WTC11 (cell line): ENCODE results near the gene PDLIM7. TPM values are rescaled to one million over a fixed set of nuclear protein-coding genes. Genes with fewer than 3 reads are reported as not detected.
A peak's percentile ranks its signal among the peaks of the same experiment; 100 is the strongest.

Experiments used
- ATAC-seq: fragments of 200-7000 bp; cut with Tn5 transposase; 2 replicates; pipeline ENCODE4 v1.10.0; 2021; ENCODE audit warnings: mild to moderate bottlenecking, moderate library complexity
- CTCF ChIA-PET: fragments of 300-600 bp; sonication (Branson Sonifier 250); formaldehyde crosslinking; loops from one replicate; lab custom pipeline; 2021; ENCODE audit warnings: antibody characterized with exemption; lab: Charles Lee
- POLR2A ChIA-PET: fragments of 350-600 bp; sonication (Branson Sonifier 250); formaldehyde crosslinking; loops from one replicate; lab custom pipeline; 2021; ENCODE audit warnings: antibody characterized with exemption; lab: Charles Lee
- DNase-seq: peaks from one replicate; pipeline ENCODE4 v3.0.0; 2021; ENCODE audit warnings: low spot score
- H3K27ac Mint-ChIP-seq: 2 replicates; pipeline ENCODE4 v1.8.0; 2021; ENCODE audit warnings: mixed read lengths
- H3K27me3 Mint-ChIP-seq: 2 replicates; pipeline ENCODE4 v1.8.0; 2021; ENCODE audit warnings: low read depth, mild to moderate bottlenecking, moderate library complexity, mixed read lengths
- H3K36me3 Mint-ChIP-seq: 2 replicates; pipeline ENCODE4 v1.8.0; 2021; ENCODE audit warnings: mixed read lengths
- H3K4me1 Mint-ChIP-seq: 2 replicates; pipeline ENCODE4 v1.8.0; 2022; ENCODE audit warnings: mixed read lengths
- H3K4me3 Mint-ChIP-seq: 2 replicates; pipeline ENCODE4 v1.8.0; 2021; ENCODE audit warnings: mild to moderate bottlenecking, moderate library complexity, mixed read lengths
- H3K9me3 Mint-ChIP-seq: 2 replicates; pipeline ENCODE4 v1.8.0; 2021; ENCODE audit warnings: mixed read lengths
- CBFB ChIP-seq: sonication (generic); formaldehyde crosslinking; IDR thresholded peaks from 2 replicates; pipeline ENCODE4 v1.8.1; 2022; ENCODE audit warnings: mild to moderate bottlenecking, low read depth, missing genetic modification reagents
- ESRRA ChIP-seq: sonication (generic); formaldehyde crosslinking; IDR thresholded peaks from 2 replicates; pipeline ENCODE4 v1.8.1; 2022; ENCODE audit warnings: mild to moderate bottlenecking, missing genetic modification reagents, borderline replicate concordance
- FOXP1 ChIP-seq: sonication (generic); formaldehyde crosslinking; IDR thresholded peaks from 2 replicates; pipeline ENCODE4 v1.8.0; 2022; ENCODE audit warnings: missing genetic modification reagents, mild to moderate bottlenecking, moderate library complexity, borderline replicate concordance
- HMGA2 ChIP-seq: fragments of 250-450 bp; sonication (Bioruptor Pico); IDR thresholded peaks from 2 replicates; pipeline ENCODE4 v1.4.0; 2021; ENCODE audit warnings: mild to moderate bottlenecking, moderate library complexity
- IRF2 ChIP-seq: sonication (generic); formaldehyde crosslinking; IDR thresholded peaks from 2 replicates; pipeline ENCODE4 v1.8.0; 2022; ENCODE audit warnings: low read depth, missing genetic modification reagents, borderline replicate concordance
- JUN ChIP-seq: sonication (generic); formaldehyde crosslinking; IDR thresholded peaks from 2 replicates; pipeline ENCODE4 v1.8.0; 2023; ENCODE audit warnings: mild to moderate bottlenecking, missing genetic modification reagents
- MYBL2 ChIP-seq: sonication (generic); formaldehyde crosslinking; IDR thresholded peaks from 2 replicates; pipeline ENCODE4 v1.8.1; 2023; ENCODE audit warnings: mild to moderate bottlenecking, moderate library complexity, missing genetic modification reagents
- NFE2L1 ChIP-seq: sonication (generic); formaldehyde crosslinking; IDR thresholded peaks from 2 replicates; pipeline ENCODE4 v1.8.1; 2023; ENCODE audit warnings: missing genetic modification reagents
- ZBTB21 ChIP-seq: sonication (generic); formaldehyde crosslinking; IDR thresholded peaks from 2 replicates; pipeline ENCODE4 v1.8.1; 2023; ENCODE audit warnings: mild to moderate bottlenecking, missing genetic modification reagents, borderline replicate concordance
- ZNF138 ChIP-seq: sonication (generic); formaldehyde crosslinking; conservative IDR thresholded peaks from 2 replicates; pipeline ENCODE4 v1.8.1; 2022; ENCODE audit warnings: mild to moderate bottlenecking, moderate library complexity, missing genetic modification reagents
- ZNF263 ChIP-seq: sonication (generic); formaldehyde crosslinking; IDR thresholded peaks from 2 replicates; pipeline ENCODE4 v1.8.1; 2022; ENCODE audit warnings: low read depth, mild to moderate bottlenecking, moderate library complexity, missing genetic modification reagents
- total RNA-seq: library from RNA; stranded (reverse); gene quantifications from 3 replicates; pipeline ENCODE4 v1.2.3, GENCODE V29; 2021
- TF ChIP-seq, protein P1 (sequence below): sonication (generic); formaldehyde crosslinking; IDR thresholded peaks from 2 replicates; pipeline ENCODE4 v1.8.1; 2023; ENCODE audit warnings: mild to moderate bottlenecking, missing genetic modification reagents, moderate library complexity
- TF ChIP-seq, protein P2 (sequence below): sonication (generic); formaldehyde crosslinking; IDR thresholded peaks from 2 replicates; pipeline ENCODE4 v1.8.1; 2022; ENCODE audit warnings: missing genetic modification reagents, borderline replicate concordance
- TF ChIP-seq, protein P3 (sequence below): sonication (generic); formaldehyde crosslinking; IDR thresholded peaks from 2 replicates; pipeline ENCODE4 v1.8.1; 2023; ENCODE audit warnings: mild to moderate bottlenecking, missing genetic modification reagents
- TF ChIP-seq, protein P4 (sequence below): sonication (generic); formaldehyde crosslinking; IDR thresholded peaks from 2 replicates; pipeline ENCODE4 v1.8.0; 2022; ENCODE audit warnings: mild to moderate bottlenecking, missing genetic modification reagents
- TF ChIP-seq, protein P5 (sequence below): fragments of 250-450 bp; sonication (Bioruptor Pico); conservative IDR thresholded peaks from 2 replicates; pipeline ENCODE4 v1.9.0; 2021; ENCODE audit warnings: mild to moderate bottlenecking
- TF ChIP-seq, protein P6 (sequence below): sonication (generic); formaldehyde crosslinking; IDR thresholded peaks from 2 replicates; pipeline ENCODE4 v1.8.0; 2022; ENCODE audit warnings: missing genetic modification reagents
- TF ChIP-seq, protein P7 (sequence below): sonication (generic); formaldehyde crosslinking; IDR thresholded peaks from 2 replicates; pipeline ENCODE4 v1.8.0; 2023; ENCODE audit warnings: missing genetic modification reagents

The PDLIM7 gene
- total RNA-seq, 1 experiment from 2014 or later = 142 TPM

DNA sequence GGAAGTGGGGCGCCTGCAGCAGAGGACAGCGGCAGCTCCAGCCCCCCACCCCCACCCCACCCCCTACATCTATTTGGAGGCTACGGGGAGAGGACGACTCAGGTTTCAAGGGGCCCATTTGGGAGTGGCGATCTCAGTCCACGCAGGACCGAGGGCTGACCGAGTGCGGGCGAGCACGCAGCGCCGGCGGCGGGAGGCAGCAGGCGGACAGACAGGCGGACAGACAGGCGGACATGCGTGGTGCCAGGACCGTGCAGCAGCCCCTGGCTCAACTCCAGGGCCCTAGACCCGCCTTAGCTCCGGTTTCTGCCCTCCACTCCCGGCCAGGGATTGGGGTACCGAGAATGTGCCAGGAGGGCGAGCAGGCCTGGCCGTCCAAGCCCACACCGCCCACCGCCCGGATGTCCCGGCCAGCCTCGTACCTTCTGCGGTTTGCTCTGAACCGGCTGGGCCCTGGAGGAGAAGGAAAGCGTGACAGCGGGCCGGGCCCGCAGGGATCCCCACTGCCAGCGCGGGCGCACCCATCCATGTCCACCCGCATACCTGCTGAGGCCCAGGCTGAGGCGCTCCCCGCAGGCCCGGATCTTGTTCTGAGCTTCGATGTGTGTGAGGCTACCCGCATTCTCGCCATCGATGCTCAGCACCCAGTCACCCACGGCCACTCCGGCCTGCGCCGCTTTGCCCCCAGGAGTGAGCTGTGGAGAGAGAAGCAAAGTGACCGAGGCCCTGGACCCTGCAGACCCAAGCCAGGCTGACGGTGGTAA, 5.2 kb downstream of the PDLIM7 start:
- ATAC-seq (no peak), DNase-seq (no peak)
- CTCF ChIA-PET = interaction anchor here (0.6 to 11.2 kb wide), 18 partner anchors 9 to 183 kb away, joined by 3 to 230 read pairs (median 4); partner anchors contain the start of genes DBN1 and DOK3
- TF ChIP-seq HMGA2 (CRISPR knock-in tag) (no peak), IRF2 (no peak), ZNF138 (CRISPR knock-in tag) (no peak), JUN (no peak), MYBL2 (CRISPR knock-in tag) (no peak), ESRRA (no peak), ZBTB21 (no peak), CBFB (no peak), ZNF263 (CRISPR knock-in tag) (no peak; the same call in 1 of the 2 replicates), FOXP1 (CRISPR knock-in tag) (no peak), NFE2L1 (no peak)
- TF ChIP-seq, protein P1, sequence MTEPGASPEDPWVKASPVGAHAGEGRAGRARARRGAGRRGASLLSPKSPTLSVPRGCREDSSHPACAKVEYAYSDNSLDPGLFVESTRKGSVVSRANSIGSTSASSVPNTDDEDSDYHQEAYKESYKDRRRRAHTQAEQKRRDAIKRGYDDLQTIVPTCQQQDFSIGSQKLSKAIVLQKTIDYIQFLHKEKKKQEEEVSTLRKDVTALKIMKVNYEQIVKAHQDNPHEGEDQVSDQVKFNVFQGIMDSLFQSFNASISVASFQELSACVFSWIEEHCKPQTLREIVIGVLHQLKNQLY (CRISPR knock-in tag) = no peak
- TF ChIP-seq, protein P2, sequence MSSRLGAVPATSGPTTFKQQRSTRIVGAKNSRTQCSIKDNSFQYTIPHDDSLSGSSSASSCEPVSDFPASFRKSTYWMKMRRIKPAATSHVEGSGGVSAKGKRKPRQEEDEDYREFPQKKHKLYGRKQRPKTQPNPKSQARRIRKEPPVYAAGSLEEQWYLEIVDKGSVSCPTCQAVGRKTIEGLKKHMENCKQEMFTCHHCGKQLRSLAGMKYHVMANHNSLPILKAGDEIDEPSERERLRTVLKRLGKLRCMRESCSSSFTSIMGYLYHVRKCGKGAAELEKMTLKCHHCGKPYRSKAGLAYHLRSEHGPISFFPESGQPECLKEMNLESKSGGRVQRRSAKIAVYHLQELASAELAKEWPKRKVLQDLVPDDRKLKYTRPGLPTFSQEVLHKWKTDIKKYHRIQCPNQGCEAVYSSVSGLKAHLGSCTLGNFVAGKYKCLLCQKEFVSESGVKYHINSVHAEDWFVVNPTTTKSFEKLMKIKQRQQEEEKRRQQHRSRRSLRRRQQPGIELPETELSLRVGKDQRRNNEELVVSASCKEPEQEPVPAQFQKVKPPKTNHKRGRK = no peak
- TF ChIP-seq, protein P3, sequence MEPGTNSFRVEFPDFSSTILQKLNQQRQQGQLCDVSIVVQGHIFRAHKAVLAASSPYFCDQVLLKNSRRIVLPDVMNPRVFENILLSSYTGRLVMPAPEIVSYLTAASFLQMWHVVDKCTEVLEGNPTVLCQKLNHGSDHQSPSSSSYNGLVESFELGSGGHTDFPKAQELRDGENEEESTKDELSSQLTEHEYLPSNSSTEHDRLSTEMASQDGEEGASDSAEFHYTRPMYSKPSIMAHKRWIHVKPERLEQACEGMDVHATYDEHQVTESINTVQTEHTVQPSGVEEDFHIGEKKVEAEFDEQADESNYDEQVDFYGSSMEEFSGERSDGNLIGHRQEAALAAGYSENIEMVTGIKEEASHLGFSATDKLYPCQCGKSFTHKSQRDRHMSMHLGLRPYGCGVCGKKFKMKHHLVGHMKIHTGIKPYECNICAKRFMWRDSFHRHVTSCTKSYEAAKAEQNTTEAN = no peak
- TF ChIP-seq, protein P4, sequence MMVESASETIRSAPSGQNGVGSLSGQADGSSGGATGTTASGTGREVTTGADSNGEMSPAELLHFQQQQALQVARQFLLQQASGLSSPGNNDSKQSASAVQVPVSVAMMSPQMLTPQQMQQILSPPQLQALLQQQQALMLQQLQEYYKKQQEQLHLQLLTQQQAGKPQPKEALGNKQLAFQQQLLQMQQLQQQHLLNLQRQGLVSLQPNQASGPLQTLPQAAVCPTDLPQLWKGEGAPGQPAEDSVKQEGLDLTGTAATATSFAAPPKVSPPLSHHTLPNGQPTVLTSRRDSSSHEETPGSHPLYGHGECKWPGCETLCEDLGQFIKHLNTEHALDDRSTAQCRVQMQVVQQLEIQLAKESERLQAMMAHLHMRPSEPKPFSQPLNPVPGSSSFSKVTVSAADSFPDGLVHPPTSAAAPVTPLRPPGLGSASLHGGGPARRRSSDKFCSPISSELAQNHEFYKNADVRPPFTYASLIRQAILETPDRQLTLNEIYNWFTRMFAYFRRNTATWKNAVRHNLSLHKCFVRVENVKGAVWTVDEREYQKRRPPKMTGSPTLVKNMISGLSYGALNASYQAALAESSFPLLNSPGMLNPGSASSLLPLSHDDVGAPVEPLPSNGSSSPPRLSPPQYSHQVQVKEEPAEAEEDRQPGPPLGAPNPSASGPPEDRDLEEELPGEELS (CRISPR knock-in tag) = no peak
- TF ChIP-seq, protein P5, sequence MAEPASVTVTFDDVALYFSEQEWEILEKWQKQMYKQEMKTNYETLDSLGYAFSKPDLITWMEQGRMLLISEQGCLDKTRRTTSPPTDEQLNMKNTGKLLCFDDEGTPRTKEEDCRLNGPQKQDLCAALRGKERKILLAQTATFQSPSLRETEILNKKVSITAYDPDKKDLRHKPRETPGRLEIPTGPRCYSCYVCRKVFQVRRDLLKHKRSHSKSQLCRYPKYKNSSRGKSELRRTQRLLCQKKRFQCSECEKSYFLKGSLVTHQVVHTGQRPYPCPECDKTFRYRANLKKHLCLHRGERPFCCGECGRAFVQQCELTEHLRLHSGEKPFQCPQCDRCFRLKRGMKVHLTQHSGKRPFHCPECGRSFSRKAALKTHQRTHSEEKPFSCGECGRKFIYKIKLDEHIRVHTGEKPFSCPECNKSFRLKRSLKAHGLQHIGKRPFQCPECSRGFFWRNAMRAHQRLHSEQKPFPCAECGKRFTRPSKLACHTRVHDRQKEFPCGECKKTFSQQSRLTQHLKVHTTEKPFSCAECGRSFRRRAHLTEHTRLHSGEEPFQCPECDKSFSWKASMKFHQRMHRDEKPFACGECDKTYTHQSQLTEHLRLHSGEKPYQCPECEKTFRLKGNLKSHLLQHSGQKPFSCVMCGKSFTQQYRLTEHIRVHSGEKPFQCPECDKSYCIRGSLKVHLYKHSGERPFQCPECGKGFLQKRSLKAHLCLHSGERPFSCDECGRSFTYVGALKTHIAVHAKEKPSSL (CRISPR knock-in tag) = no peak
- TF ChIP-seq, protein P6, sequence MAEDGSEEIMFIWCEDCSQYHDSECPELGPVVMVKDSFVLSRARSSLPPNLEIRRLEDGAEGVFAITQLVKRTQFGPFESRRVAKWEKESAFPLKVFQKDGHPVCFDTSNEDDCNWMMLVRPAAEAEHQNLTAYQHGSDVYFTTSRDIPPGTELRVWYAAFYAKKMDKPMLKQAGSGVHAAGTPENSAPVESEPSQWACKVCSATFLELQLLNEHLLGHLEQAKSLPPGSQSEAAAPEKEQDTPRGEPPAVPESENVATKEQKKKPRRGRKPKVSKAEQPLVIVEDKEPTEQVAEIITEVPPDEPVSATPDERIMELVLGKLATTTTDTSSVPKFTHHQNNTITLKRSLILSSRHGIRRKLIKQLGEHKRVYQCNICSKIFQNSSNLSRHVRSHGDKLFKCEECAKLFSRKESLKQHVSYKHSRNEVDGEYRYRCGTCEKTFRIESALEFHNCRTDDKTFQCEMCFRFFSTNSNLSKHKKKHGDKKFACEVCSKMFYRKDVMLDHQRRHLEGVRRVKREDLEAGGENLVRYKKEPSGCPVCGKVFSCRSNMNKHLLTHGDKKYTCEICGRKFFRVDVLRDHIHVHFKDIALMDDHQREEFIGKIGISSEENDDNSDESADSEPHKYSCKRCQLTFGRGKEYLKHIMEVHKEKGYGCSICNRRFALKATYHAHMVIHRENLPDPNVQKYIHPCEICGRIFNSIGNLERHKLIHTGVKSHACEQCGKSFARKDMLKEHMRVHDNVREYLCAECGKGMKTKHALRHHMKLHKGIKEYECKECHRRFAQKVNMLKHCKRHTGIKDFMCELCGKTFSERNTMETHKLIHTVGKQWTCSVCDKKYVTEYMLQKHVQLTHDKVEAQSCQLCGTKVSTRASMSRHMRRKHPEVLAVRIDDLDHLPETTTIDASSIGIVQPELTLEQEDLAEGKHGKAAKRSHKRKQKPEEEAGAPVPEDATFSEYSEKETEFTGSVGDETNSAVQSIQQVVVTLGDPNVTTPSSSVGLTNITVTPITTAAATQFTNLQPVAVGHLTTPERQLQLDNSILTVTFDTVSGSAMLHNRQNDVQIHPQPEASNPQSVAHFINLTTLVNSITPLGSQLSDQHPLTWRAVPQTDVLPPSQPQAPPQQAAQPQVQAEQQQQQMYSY (CRISPR knock-in tag) = no peak
- TF ChIP-seq, protein P7, sequence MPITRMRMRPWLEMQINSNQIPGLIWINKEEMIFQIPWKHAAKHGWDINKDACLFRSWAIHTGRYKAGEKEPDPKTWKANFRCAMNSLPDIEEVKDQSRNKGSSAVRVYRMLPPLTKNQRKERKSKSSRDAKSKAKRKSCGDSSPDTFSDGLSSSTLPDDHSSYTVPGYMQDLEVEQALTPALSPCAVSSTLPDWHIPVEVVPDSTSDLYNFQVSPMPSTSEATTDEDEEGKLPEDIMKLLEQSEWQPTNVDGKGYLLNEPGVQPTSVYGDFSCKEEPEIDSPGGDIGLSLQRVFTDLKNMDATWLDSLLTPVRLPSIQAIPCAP (CRISPR knock-in tag) = no peak
- Mint-ChIP-seq H3K27me3 (no peaks in the 10 kb centered on the region), H3K9me3 (no peaks in the 10 kb centered on the region), H3K4me3 (no peak overlapping the region), H3K4me1 (peaks cover 27% of the 10 kb centered on the region), H3K36me3 (peaks cover 38% of the 10 kb centered on the region), H3K27ac (peak overlapping the region; percentile 95)
- POLR2A ChIA-PET = interaction anchor here (0.6 to 6.1 kb wide), 8 partner anchors 9 to 65 kb away, joined by 3 to 43 read pairs (median 5); partner anchors contain the start of gene GRK6
